ES-I3 (cell line): ENCODE data around the gene NBEA.

Experiments
- H3K36me3 ChIP-seq: 2 replicates; pipeline ENCODE4 v1.6.1; 2013; ENCODE audit warnings: mild to moderate bottlenecking, low read length, control low read depth, moderate library complexity; ENCODE audit not compliant: insufficient read depth
- H3K4me1 ChIP-seq: 2 replicates; pipeline ENCODE4 v1.6.1; 2013; ENCODE audit warnings: mild to moderate bottlenecking, control low read depth, low read length; ENCODE audit not compliant: insufficient read depth
- H3K9ac ChIP-seq: 2 replicates; pipeline ENCODE4 v1.6.1; 2013; ENCODE audit warnings: low read depth, mild to moderate bottlenecking, low read length, moderate library complexity
- H3K9me3 ChIP-seq: 2 replicates; pipeline ENCODE4 v1.6.1; 2013; ENCODE audit warnings: mild to moderate bottlenecking, low read length, moderate library complexity; ENCODE audit not compliant: control insufficient read depth, insufficient read depth

Gene NBEA

DNA sequence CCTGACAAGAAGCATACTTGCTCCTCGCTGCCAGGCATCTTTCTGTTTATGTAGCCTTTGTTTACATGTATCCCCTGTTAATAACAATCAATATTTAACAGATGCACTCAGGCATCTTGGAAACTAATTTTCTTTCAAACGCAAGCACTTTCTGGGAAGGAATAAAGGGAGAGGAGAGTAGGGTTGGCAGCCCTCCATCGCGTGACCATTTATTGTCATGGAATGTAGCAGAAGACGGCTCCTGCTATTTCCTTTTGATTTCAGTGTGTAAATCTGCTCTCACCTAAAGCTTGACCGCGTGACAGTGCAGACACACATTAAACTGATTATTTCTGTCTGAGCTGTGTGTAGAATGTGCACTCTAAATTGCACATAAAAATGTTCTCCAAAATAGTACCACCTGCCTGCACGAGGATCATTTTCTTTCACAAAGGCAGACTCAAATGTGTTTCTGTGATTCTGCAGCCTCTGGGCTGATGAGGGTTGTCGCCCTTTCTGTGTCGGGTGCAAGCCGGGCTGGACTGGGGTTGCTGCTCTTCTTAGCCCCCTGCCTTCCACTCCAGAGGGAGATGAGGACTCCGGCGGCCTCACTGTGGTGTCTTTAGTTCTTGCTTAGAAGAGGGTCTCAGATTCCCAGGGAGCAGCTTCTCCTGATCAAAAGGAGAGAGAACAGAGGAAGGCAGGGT is 757.9 kb downstream of the NBEA start:
- H3K9ac ChIP-seq: no peak overlapping the region
- peaks cover 14% of the 10 kb centered on the region; the same call in 1 of the 2 replicates for H3K4me1 ChIP-seq
- H3K36me3 ChIP-seq: no peaks in the 10 kb centered on the region
- no peaks in the 10 kb centered on the region for H3K9me3 ChIP-seq

- no peaks in the 10 kb centered on the region for H3K9me3 ChIP-seq
- H3K36me3 ChIP-seq: no peaks in the 10 kb centered on the region
- H3K4me1 ChIP-seq: peaks cover 14% of the 10 kb centered on the region; the same call in 1 of the 2 replicates
- no peak overlapping the region for H3K9ac ChIP-seq
Measured at GRCh38 chr13:35700671-35701070, 758.6 kb downstream of the NBEA start.

GRCh38 chr13:35702316-35702715 is 760.2 kb downstream of the NBEA start:
- no peak overlapping the region for H3K9ac ChIP-seq
- H3K4me1 ChIP-seq: peaks cover 9% of the 10 kb centered on the region; the same call in 1 of the 2 replicates
- H3K9me3 ChIP-seq: no peaks in the 10 kb centered on the region
- no peaks in the 10 kb centered on the region for H3K36me3 ChIP-seq

- Histone ChIP-seq H3K9ac (no peak overlapping the region), H3K4me1 (peaks cover 6% of the 10 kb centered on the region; the same call in 1 of the 2 replicates), H3K36me3 (no peaks in the 10 kb centered on the region), H3K9me3 (no peaks in the 10 kb centered on the region)
Measured at GRCh38 chr13:35703061-35703460, 761.0 kb downstream of the NBEA start.

- no peak overlapping the region for H3K9ac ChIP-seq
- H3K36me3 ChIP-seq: no peaks in the 10 kb centered on the region
- H3K4me1 ChIP-seq: peaks cover 6% of the 10 kb centered on the region; the same call in 1 of the 2 replicates
- no peaks in the 10 kb centered on the region for H3K9me3 ChIP-seq
Measured at GRCh38 chr13:35704331-35704730, 762.3 kb downstream of the NBEA start.

DNA sequence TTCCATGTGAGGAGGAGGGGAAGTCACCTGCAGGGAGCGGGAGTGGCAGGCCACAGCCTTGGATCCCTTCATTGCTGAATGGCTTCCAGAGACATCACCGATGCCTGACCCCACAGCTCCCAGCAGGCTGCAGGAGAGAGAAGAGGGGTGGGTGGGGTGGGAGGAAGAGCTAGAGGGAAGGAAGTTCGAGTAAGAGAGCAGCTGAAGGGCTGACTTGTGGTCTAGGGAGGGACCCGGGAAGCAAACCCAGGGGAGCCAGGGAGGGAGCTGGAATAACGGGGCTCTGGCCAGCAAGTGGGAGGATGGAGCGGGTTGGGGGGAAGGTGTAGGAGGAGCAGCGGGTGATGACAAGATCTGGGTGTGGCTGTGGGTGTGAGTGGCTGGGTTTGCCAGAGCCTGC is 764.2 kb downstream of the NBEA start:
- H3K4me1 ChIP-seq: no peaks in the 10 kb centered on the region
- H3K9me3 ChIP-seq: no peaks in the 10 kb centered on the region
- no peak overlapping the region for H3K9ac ChIP-seq
- no peaks in the 10 kb centered on the region for H3K36me3 ChIP-seq

DNA sequence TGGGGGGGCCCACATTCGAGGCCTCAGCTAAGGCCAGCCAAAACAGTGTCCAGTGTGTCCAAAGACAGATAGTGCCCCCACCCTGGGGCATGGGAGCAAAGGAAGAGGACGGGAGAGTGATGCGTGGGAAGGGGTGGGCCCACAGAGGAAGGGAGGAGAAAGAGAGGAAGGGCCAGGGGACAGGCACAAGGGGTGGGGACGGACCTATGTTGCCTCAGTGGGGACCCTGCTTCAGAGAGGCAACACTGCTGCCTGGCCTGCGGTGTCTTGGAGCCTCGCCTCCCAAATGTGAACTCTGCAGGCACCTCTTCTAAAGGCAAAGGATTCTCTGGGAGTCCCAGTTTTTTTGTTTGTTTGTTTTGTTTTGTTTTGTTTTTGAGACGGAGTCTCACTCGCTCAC is 764.7 kb downstream of the NBEA start:
- no peaks in the 10 kb centered on the region for H3K4me1 ChIP-seq
- no peak overlapping the region for H3K9ac ChIP-seq
- no peaks in the 10 kb centered on the region for H3K9me3 ChIP-seq
- H3K36me3 ChIP-seq: no peaks in the 10 kb centered on the region

DNA sequence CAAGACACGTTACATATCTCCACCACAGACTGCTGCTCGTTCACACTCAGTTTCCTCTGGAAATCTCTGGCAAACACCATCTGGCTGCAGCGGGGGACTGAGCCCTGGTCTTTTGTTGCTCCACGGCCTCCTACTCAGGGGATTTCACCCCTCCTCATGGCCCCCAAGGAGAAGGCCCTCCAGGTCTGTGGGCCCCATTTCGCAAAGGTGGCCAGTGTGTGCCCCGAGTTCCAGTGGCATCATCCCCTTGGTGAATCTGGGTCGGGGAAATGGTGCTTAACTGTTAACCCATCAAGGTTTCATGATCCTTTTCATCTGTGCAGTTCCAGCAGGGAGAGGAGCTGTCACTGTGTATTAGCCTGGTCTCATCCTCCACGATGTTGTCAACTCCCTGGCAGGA is 769.8 kb downstream of the NBEA start:
- H3K36me3 ChIP-seq: no peaks in the 10 kb centered on the region
- no peaks in the 10 kb centered on the region for H3K4me1 ChIP-seq

DNA sequence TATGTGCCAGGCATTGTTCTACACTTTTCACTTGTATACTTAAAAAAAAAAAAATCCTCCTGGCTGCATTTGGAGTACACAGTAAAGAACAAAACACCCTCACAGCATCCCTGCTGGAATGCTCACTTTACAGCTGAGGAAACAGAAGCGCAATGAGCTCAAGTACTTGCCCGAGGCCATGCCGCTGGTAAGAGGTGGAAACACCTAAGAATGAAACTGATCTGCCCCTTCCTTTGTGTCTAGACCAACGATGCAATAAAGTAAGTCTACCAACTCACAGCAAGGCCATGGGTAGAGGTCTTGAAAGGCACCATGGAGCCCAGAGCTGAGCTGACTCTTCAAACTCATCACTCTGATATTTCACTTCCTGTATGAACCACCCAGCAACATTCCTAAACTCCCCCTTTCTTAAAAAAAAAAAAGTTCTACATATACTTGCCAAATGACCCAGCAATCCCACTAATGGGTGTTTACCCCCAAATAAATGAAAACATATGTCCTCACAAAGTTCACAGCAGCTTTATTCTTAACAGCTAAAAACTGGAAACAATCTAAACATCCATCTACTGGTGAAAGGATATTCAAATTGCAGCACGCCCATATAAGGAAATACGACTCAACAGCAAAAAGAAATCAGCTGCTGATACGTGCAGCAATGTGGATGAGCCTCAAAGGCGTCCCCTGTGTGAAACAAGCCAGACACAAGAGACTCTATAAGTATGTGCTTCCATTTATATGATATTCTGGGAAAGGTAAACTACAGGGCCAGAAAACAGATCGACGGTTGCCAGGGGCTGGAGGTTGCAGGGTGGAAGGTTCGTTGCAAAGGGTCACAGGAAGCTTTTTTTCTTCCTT is 771.1 kb downstream of the NBEA start:
- Histone ChIP-seq H3K4me1 (no peaks in the 10 kb centered on the region), H3K36me3 (no peaks in the 10 kb centered on the region), H3K9ac (no peak overlapping the region), H3K9me3 (no peaks in the 10 kb centered on the region)

More for the DNA sequence above, 769.8 kb downstream of the NBEA start:
- no peak overlapping the region for H3K9ac ChIP-seq
- no peaks in the 10 kb centered on the region for H3K9me3 ChIP-seq

DNA sequence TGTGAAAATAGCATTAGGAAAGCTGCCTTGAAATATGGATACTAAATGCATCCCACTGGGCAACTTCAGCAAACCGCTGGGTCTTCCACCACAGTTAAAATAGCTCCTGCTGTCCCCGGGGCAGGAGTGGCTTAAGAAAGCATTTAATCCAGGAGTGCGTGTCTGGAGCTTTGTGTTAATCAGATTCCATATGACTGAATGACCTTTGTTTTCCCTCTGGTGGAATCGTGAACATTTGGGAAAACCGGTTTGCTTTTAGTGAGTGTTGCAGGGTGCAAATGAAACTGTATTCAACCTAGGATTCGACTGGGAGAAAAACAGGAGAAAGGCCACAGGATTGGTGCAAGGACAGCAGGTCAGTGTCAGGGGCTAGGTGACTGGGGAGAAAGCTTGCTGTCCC is 772.1 kb downstream of the NBEA start:
- no peaks in the 10 kb centered on the region for H3K9me3 ChIP-seq
- no peaks in the 10 kb centered on the region for H3K4me1 ChIP-seq
- H3K9ac ChIP-seq: no peak overlapping the region
- H3K36me3 ChIP-seq: no peaks in the 10 kb centered on the region

- H3K9me3 ChIP-seq: no peaks in the 10 kb centered on the region
- no peaks in the 10 kb centered on the region for H3K36me3 ChIP-seq
- H3K4me1 ChIP-seq: no peaks in the 10 kb centered on the region
- H3K9ac ChIP-seq: no peak overlapping the region
Measured at GRCh38 chr13:35714588-35715377, 772.7 kb downstream of the NBEA start.

- H3K9ac ChIP-seq: no peak overlapping the region
- no peaks in the 10 kb centered on the region for H3K36me3 ChIP-seq
- no peaks in the 10 kb centered on the region for H3K9me3 ChIP-seq
- no peaks in the 10 kb centered on the region for H3K4me1 ChIP-seq
Measured at GRCh38 chr13:35716186-35716585, 774.1 kb downstream of the NBEA start.

- H3K4me1 ChIP-seq: no peaks in the 10 kb centered on the region
- no peaks in the 10 kb centered on the region for H3K9me3 ChIP-seq
- no peaks in the 10 kb centered on the region for H3K36me3 ChIP-seq
Measured at GRCh38 chr13:35716729-35717128, 774.7 kb downstream of the NBEA start.

GRCh38 chr13:35718084-35718483 is 776.0 kb downstream of the NBEA start:
- no peaks in the 10 kb centered on the region for H3K4me1 ChIP-seq
- H3K9me3 ChIP-seq: no peaks in the 10 kb centered on the region
- no peaks in the 10 kb centered on the region for H3K36me3 ChIP-seq
- H3K9ac ChIP-seq: no peak overlapping the region

More at GRCh38 chr13:35716729-35717128, 774.7 kb downstream of the NBEA start:
- H3K9ac ChIP-seq: no peak overlapping the region
